Activated CD4-positive, alpha-beta memory T cell treated with anti-CD3 and anti-CD28 coated beads, Interleukin-2, amount 10 ng/mL, durations not matched to agents 7 days and 5 days (primary cell): Measurements from ENCODE around the gene DEAF1. TPM values are rescaled to one million over a fixed set of nuclear protein-coding genes. Genes with fewer than 3 reads are reported as not detected.

Source experiments
- CTCF ChIA-PET: fragments of 350-600 bp; sonication (Branson Sonifier 250); formaldehyde crosslinking; loops from one replicate; lab custom pipeline; 2021; ENCODE audit warnings: antibody characterized with exemption, inconsistent platforms; lab: Charles Lee
- POLR2A ChIA-PET: fragments of 350-600 bp; sonication (Branson Sonifier 250); formaldehyde crosslinking; loops from one replicate; lab custom pipeline; 2021; ENCODE audit warnings: antibody characterized with exemption; lab: Charles Lee
- DNase-seq: peaks from one replicate; pipeline ENCODE4 v3.0.0-alpha.2; 2020
- H3K27ac Mint-ChIP-seq: one replicate; pipeline ENCODE4 v1.8.0; 2021; ENCODE audit warnings: mild to moderate bottlenecking, mixed read lengths
- H3K27me3 Mint-ChIP-seq: one replicate; pipeline ENCODE4 v1.8.0; 2021; ENCODE audit warnings: mixed read lengths
- H3K36me3 Mint-ChIP-seq: one replicate; pipeline ENCODE4 v1.8.0; 2021; ENCODE audit warnings: low read depth, mixed read lengths
- H3K4me1 Mint-ChIP-seq: one replicate; pipeline ENCODE4 v1.8.0; 2021; ENCODE audit warnings: mixed read lengths
- H3K4me3 Mint-ChIP-seq: one replicate; pipeline ENCODE4 v1.8.0; 2021; ENCODE audit warnings: mild to moderate bottlenecking, mixed read lengths
- H3K9me3 Mint-ChIP-seq: one replicate; pipeline ENCODE4 v1.8.0; 2021; ENCODE audit warnings: mixed read lengths
- total RNA-seq, 2 experiments: library from RNA; stranded (reverse); gene quantifications; one replicate each; pipeline ENCODE4 v1.2.3, GENCODE V29; 2021

The DEAF1 gene
- total RNA-seq, 2 experiments from 2014 or later = 33.0 to 34.2 TPM

DNA sequence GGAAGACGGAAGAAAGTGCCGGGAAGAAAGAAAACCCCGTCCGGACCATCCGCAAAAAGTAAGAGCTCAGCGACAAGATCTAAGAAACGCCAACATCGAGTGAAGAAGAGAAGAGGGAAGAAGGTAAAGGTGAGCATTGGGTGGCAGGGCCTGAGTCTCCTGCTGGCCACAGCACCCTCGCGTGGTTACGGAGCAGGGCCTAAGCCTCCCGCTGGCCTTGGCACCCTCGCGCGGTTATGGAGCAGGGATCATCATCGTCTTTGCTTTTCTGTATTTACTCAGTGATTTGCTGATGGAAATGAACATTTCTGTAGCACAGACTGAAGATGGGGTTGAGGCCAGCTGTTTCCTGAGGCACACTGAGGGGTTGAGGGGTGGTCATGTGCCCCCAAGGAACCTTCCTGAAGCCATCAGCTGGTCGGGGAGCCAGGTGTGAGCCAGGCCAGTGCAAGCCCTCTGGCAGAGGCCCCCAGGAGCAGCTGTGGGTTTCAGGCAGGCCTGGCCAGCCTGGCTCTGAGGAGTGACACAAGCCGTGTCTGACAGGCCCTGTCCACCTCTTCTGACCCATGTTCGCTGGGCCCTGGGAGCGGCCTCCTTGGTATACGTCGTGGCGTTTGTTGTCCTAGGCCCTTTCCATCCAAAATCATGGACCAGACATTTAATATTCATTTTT, 93.3 kb downstream of the DEAF1 start:
- no peaks in the 10 kb centered on the region for H3K27me3 Mint-ChIP-seq
- ChIA-PET CTCF (interaction anchor here (0.7 kb wide), 1 partner anchor 234 kb away, joined by 4 read pairs; no protein-coding TSS in a partner anchor), POLR2A (interaction anchor here (0.9 kb wide), 1 partner anchor 26 kb away, joined by 3 read pairs; the partner anchor contains the start of gene PHRF1)
- DNase-seq = no peak
- no peak overlapping the region for H3K4me3 Mint-ChIP-seq
- no peaks in the 10 kb centered on the region for H3K9me3 Mint-ChIP-seq
- H3K36me3 Mint-ChIP-seq = peaks cover 54% of the 10 kb centered on the region
- peaks cover 5% of the 10 kb centered on the region for H3K4me1 Mint-ChIP-seq
- no peak overlapping the region for H3K27ac Mint-ChIP-seq

DNA sequence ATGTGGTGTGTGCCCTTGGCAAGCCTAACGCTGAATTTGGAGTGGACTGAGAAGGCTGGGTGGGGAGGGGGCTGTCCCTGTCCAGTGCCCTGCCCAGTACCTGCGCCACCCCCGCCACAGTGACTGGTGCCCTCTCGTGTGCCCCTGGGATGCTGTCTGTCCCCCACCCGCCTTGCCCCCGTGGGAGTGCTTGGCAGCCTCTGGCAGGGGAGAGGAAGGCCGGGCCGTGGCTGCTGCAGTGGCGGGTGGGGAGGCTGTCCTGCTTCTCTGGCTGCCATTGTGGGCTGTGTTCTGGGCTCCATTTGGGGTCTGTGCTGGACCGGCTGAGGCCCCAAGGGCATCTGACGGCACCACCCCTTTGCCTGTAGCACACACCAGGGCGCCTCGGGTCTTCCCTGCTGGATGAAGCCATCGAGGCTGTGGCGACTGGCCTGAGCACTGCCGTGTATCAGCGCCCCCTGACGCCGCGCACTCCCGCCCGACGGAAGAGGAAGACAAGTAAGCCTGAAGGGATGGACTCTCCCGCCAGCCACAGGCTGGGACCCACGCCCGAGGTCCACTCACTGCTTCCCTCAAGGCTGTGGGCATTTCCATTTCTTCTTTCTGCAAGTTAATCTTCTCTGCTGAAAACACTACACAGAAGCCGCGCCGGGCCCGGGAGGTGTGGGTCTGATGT, 96.9 kb downstream of the DEAF1 start:
- H3K27me3 Mint-ChIP-seq = no peaks in the 10 kb centered on the region

DNA sequence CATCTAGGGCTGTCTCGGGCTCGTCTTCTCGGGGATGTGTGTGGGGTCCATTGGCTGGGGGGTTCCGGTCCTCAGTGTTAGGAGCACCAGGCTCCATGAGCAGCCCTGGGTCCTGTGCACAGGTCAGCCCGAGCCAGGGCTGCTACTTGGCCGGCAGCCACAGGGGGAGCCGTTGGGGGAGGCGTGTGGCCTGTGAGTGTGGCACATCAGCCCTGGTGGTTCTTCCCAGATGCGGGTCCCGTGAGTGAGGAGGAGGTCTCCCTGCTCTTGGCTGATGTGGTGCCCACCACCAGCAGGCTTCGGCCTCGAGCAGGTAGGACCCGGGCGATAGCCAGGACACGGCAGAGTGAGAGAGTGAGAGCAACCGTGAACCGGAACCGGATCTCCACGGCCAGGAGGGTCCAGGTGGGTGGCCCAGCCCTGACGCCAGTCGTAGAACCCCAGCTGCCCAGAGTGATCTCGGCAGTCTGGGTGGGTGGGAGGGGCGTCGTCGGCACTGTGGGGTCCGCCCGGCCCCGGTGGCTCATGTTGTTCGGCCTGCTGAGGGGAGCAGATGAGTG, 97.8 kb downstream of the DEAF1 start:
- Mint-ChIP-seq H3K9me3 (no peaks in the 10 kb centered on the region), H3K27me3 (no peaks in the 10 kb centered on the region), H3K4me1 (peaks cover 25% of the 10 kb centered on the region), H3K27ac (no peak overlapping the region), H3K4me3 (no peak overlapping the region), H3K36me3 (peaks cover 57% of the 10 kb centered on the region)
- no peak for DNase-seq
- ChIA-PET CTCF (no interaction called here), POLR2A (no interaction called here)

More for the DNA sequence above, 96.9 kb downstream of the DEAF1 start:
- ChIA-PET POLR2A (no interaction called here), CTCF (no interaction called here)
- no peak overlapping the region for H3K4me3 Mint-ChIP-seq
- H3K9me3 Mint-ChIP-seq = no peaks in the 10 kb centered on the region
- DNase-seq = no peak
- H3K36me3 Mint-ChIP-seq = peaks cover 54% of the 10 kb centered on the region
- peaks cover 25% of the 10 kb centered on the region for H3K4me1 Mint-ChIP-seq
- peak overlapping the region; percentile 7 for H3K27ac Mint-ChIP-seq

DNA sequence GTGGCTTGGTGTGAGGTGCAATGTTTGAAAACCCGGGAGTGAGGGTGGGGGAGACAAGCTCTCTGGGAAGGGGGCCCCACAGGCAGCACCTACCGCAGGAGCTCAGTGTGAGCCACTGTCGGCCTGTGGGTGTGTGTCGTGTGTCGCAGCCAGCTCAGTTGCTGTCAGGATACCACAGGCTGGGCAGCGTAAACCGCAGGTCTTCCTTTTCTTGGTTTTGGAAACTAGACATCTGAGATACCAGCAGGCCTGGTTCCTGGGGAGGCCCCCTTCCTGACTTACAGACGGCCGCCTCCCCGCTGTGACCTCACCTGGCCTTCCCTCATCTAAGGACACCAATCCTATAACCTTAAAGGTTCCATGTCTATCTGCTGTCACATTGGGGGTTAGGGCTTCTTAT, 98.6 kb downstream of the DEAF1 start:
- peak overlapping the region; percentile 61 for H3K27ac Mint-ChIP-seq
- peak; percentile 59 for DNase-seq
- peaks cover 53% of the 10 kb centered on the region for H3K36me3 Mint-ChIP-seq

DNA sequence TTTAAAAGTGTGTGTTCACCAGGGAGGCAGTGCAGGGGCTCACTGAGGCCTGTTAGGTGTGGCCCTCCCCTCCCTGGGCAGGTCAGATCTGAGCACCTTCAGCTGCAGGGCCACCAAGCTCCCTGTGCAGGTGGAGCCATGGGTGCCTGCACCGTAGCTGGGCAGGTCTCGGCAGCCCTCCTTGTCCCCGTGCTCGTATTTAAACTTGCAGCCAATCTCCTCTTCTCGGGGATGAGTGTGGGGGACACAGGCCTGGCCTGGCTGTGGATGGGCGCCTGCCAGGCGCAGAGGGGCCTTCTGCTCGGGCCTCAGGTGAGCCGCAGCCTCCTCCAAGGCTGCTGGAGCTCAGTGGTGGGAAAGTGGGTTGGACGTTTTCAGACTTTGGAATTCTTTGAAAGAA, 99.6 kb downstream of the DEAF1 start:
- Mint-ChIP-seq H3K36me3 (peaks cover 59% of the 10 kb centered on the region), H3K4me3 (no peak overlapping the region), H3K27me3 (no peaks in the 10 kb centered on the region), H3K9me3 (no peaks in the 10 kb centered on the region), H3K4me1 (peaks cover 25% of the 10 kb centered on the region), H3K27ac (no peak overlapping the region)
- CTCF ChIA-PET = interaction anchor here (1.3 kb wide), 1 partner anchor 41 kb away, joined by 3 read pairs; no protein-coding TSS in a partner anchor
- POLR2A ChIA-PET = no interaction called here
- no peak for DNase-seq

More for the DNA sequence above, 98.6 kb downstream of the DEAF1 start:
- ChIA-PET CTCF (interaction anchor here (1.3 kb wide), 1 partner anchor 42 kb away, joined by 3 read pairs; no protein-coding TSS in a partner anchor), POLR2A (no interaction called here)
- Mint-ChIP-seq H3K9me3 (no peaks in the 10 kb centered on the region), H3K4me1 (peaks cover 25% of the 10 kb centered on the region), H3K4me3 (no peak overlapping the region), H3K27me3 (no peaks in the 10 kb centered on the region)

Other genes with a start within 250 kb of the DEAF1 start
- 10 to 100 TPM; 20.1 to 21.5 TPM for gene PTDSS2, start 244.9 kb downstream of the DEAF1 start, total RNA-seq
- 100 to 1,000 TPM; 109 to 117 TPM for gene RNH1, start 188.0 kb downstream of the DEAF1 start, total RNA-seq
- 10 to 100 TPM; 45.1 to 52.5 TPM for gene HRAS, start 159.6 kb downstream of the DEAF1 start, total RNA-seq
- gene LRRC56, start 157.7 kb downstream of the DEAF1 start, total RNA-seq = 1 to 10 TPM; 2.2 to 2.5 TPM
- 1 to 10 TPM; 2.5 to 3.2 TPM for gene LMNTD2, start 134.5 kb downstream of the DEAF1 start, total RNA-seq
- gene RASSF7, start 134.3 kb downstream of the DEAF1 start, total RNA-seq = 10 to 100 TPM; 32.7 to 32.8 TPM
- 10 to 100 TPM; 38.7 to 39.1 TPM for gene PHRF1, start 118.8 kb downstream of the DEAF1 start, total RNA-seq
- 100 to 1,000 TPM; 220 to 221 TPM for gene IRF7, start 79.3 kb downstream of the DEAF1 start, total RNA-seq
- not detected for gene CDHR5, start 70.3 kb downstream of the DEAF1 start, total RNA-seq
- gene SCT, start 68.0 kb downstream of the DEAF1 start, total RNA-seq = not detected
- under 1 TPM; 0.18 to 0.20 TPM for gene DRD4, start 58.0 kb downstream of the DEAF1 start, total RNA-seq
- 10 to 100 TPM; 22.6 to 25.3 TPM for gene TMEM80, start 594 bp upstream of the DEAF1 start, total RNA-seq
- gene EPS8L2, start 11.0 kb upstream of the DEAF1 start, total RNA-seq = 10 to 100 TPM; 16.2 to 19.4 TPM
- 100 to 1,000 TPM; 215 to 224 TPM for gene TALDO1, start 52.2 kb upstream of the DEAF1 start, total RNA-seq
- gene GATD1, start 82.3 kb upstream of the DEAF1 start, total RNA-seq = 10 to 100 TPM; 48.6 to 52.9 TPM
- 1 to 10 TPM; 1.2 to 1.6 TPM for gene CEND1, start 94.9 kb upstream of the DEAF1 start, total RNA-seq
- gene SLC25A22, start 103.1 kb upstream of the DEAF1 start, total RNA-seq = 10 to 100 TPM; 35.7 to 38.3 TPM
- 10 to 100 TPM; 45.1 to 48.5 TPM for gene PIDD1, start 110.0 kb upstream of the DEAF1 start, total RNA-seq
- 1,000 to 10,000 TPM; 2,077 to 2,079 TPM for gene RPLP2, start 114.7 kb upstream of the DEAF1 start, total RNA-seq
- 10 to 100 TPM; 66.8 to 70.9 TPM for gene PNPLA2, start 123.7 kb upstream of the DEAF1 start, total RNA-seq
- 10 to 100 TPM; 12.7 to 13.7 TPM for gene CRACR2B, start 132.7 kb upstream of the DEAF1 start, total RNA-seq
- gene CD151, start 137.7 kb upstream of the DEAF1 start, total RNA-seq = 10 to 100 TPM; 28.0 to 28.6 TPM
- 10 to 100 TPM; 59.3 to 61.5 TPM for gene POLR2L, start 147.3 kb upstream of the DEAF1 start, total RNA-seq
- 1 to 10 TPM; 4.4 to 4.5 TPM for gene TSPAN4, start 147.6 kb upstream of the DEAF1 start, total RNA-seq
- 10 to 100 TPM; 38.2 to 39.2 TPM for gene CHID1, start 215.6 kb upstream of the DEAF1 start, total RNA-seq
- gene AP2A2, start 230.6 kb upstream of the DEAF1 start, total RNA-seq = 10 to 100 TPM; 50.5 to 51.1 TPM